Sigmoid colon (tissue), 7 donors: ENCODE measurements around the gene ADAM8. TPM values are rescaled to one million over a fixed set of nuclear protein-coding genes. Genes with fewer than 3 reads are reported as not detected.
A peak's percentile ranks its signal among the peaks of the same experiment; 100 is the strongest.

ENCODE experiments used
- DNase-seq: peaks from one replicate; pipeline ENCODE4 v3.0.0-alpha.2; 2019
- H3K27ac ChIP-seq, 4 donors: fragments of 200-600 bp; sonication (generic); one replicate each; pipeline ENCODE4 v1.5.1; 2016 to 2019; ENCODE audit warnings: mild to moderate bottlenecking in 1 of 4
- H3K27me3 ChIP-seq, 3 donors: fragments of 200-600 bp; sonication (generic); one replicate each; pipeline ENCODE4 v1.5.1; 2019; ENCODE audit warnings: mild to moderate bottlenecking in 1 of 3
- H3K36me3 ChIP-seq, 4 donors: fragments of 200-600 bp; sonication (generic); one replicate each; pipeline ENCODE4 v1.5.1; 2016 to 2019
- H3K4me1 ChIP-seq, 4 donors: fragments of 200-600 bp; sonication (generic); one replicate each; pipeline ENCODE4 v1.5.1; 2017 to 2019
- H3K4me3 ChIP-seq, 4 donors: fragments of 200-600 bp; sonication (generic); one replicate each; pipeline ENCODE4 v1.5.1; 2017 to 2019; ENCODE audit warnings: mild to moderate bottlenecking in 2 of 4, moderate library complexity in 1 of 4
- H3K9me3 ChIP-seq, 4 donors: fragments of 200-600 bp in 3 of 4; sonication (generic) in 3 of 4; one replicate each; pipeline versions ENCODE4 v1.5.1 to v1.6.1; 2013 to 2019
- EP300 ChIP-seq, 4 donors: sonication (generic); formaldehyde crosslinking; IDR thresholded peaks; one replicate each; pipeline ENCODE4 v1.6.1; 2017; ENCODE audit warnings: antibody characterized with exemption in 4 of 4
- POLR2A ChIP-seq, 2 donors: fragments of 450-650 bp; IDR thresholded peaks; one replicate each; pipeline ENCODE4 v1.6.1; 2016; ENCODE audit warnings: antibody characterized with exemption in 2 of 2, mild to moderate bottlenecking in 2 of 2, moderate library complexity in 2 of 2
- POLR2AphosphoS5 ChIP-seq, 4 donors: sonication (generic); formaldehyde crosslinking; IDR thresholded peaks; one replicate each; pipeline ENCODE4 v1.6.1; 2017; ENCODE audit warnings: antibody characterized with exemption in 4 of 4
- WGBS, 2 donors: extraction: QIAGEN DNeasy Blood & Tissue Kit; methylation state at CpG; one replicate each; pipeline ENCODE4 v1.1.7; 2013; 5-methylcytosine and 5-hydroxymethylcytosine counted together
- intact Hi-C: fragments of 100-400 bp; cut with DNase I; formaldehyde crosslinking; loops from one replicate; pipeline ENCODE4 v1.15.1; 2023
- polyA plus RNA-seq, 3 donors: library from polyadenylated mRNA; stranded (reverse); fragments of 200-250 nt; gene quantifications; one replicate each; pipeline ENCODE4 v1.2.3, GENCODE V29; 2013
- total RNA-seq, 4 donors: library from RNA; depleted of rRNA; stranded (reverse); fragments of >200 nt; gene quantifications; one replicate each; pipeline ENCODE4 v1.1.0, GENCODE V29; 2016
- TF ChIP-seq, protein P1 (sequence below), 4 experiments: fragments of 450-650 bp in 3 of 4; fragments of 200-600 bp in 1 of 4; IDR thresholded peaks; one replicate each; pipeline ENCODE4 v1.5.1; 2016 to 2019; ENCODE audit warnings: antibody characterized with exemption in 4 of 4, mild to moderate bottlenecking in 3 of 4, moderate library complexity in 2 of 4
- donor health status: healthy with polysubstance abuse.
- donor health status: Bipolar disorder and iron deficiency.
- donor health status: healthy.

Gene ADAM8
- total and polyA plus RNA-seq, 7 donors: 0.36 to 8.9 (median 1.2) TPM

DNA sequence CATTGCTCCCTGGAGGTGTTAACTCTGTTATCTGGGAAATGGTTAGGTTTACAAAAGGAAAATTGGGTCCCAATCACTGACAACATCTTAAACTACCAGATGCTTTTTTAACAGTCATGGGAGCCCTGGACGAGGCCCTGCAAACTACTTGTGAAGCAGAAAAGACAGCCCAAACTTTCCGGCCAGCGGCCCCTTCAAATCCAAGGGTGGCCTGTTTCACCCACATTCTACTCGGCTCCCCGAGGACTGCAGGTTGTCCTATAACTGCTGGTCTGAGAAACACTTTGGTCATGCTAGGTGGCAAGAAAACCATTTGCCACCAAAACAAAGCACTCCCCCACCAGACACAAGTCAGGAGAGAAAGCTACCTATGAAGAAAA is 29.4 kb upstream of the ADAM8 start:
- TF ChIP-seq, protein P1, sequence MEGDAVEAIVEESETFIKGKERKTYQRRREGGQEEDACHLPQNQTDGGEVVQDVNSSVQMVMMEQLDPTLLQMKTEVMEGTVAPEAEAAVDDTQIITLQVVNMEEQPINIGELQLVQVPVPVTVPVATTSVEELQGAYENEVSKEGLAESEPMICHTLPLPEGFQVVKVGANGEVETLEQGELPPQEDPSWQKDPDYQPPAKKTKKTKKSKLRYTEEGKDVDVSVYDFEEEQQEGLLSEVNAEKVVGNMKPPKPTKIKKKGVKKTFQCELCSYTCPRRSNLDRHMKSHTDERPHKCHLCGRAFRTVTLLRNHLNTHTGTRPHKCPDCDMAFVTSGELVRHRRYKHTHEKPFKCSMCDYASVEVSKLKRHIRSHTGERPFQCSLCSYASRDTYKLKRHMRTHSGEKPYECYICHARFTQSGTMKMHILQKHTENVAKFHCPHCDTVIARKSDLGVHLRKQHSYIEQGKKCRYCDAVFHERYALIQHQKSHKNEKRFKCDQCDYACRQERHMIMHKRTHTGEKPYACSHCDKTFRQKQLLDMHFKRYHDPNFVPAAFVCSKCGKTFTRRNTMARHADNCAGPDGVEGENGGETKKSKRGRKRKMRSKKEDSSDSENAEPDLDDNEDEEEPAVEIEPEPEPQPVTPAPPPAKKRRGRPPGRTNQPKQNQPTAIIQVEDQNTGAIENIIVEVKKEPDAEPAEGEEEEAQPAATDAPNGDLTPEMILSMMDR (IDR thresholded peaks at IDR 0.05): no peak
- no peak for TF ChIP-seq POLR2A (IDR thresholded peaks at IDR 0.05)
- no peak for TF ChIP-seq POLR2AphosphoS5 (IDR thresholded peaks at IDR 0.05)
- no peak for TF ChIP-seq EP300 (IDR thresholded peaks at IDR 0.05)
- peaks cover 0 to 38% (median 17%) of the 10 kb centered on the region in 4 donors for H3K36me3 ChIP-seq
- intact Hi-C loops: loop anchor here (10.0 kb wide), 1 partner anchor 971 kb away; the partner anchor contains the start of gene LRRC27
- H3K27ac ChIP-seq: peak overlapping the region in 2 of 4 donors; percentile 9 to 41
- no peak overlapping the region for H3K4me3 ChIP-seq
- no peak for DNase-seq
- H3K4me1 ChIP-seq: peaks cover 0 to 55% (median 42%) of the 10 kb centered on the region in 4 donors
- WGBS, 2 donors: 93 to 97% methylated on average over 5 of the region's 5 CpGs
- H3K27me3 ChIP-seq: no peaks in the 10 kb centered on the region
- H3K9me3 ChIP-seq: no peaks in the 10 kb centered on the region

DNA sequence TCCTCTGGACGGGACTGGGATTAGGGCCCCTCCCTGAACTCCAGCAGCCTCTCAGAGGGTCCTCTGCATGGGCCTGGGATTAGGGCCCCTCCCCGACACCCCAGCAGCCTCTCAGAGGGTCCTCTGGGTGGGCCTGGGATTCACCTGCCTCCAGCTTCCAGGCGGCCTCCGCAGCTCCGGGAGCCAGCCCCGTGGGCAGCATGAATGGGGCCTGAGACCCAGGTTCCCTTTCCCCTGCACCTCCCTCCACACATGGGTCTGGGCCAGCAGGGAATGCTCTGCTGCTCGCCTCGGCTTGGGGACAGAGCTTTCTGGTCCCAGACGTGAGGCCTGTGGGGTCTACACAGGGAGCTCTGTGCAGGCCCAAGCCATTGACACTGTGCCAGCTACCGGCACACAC is 26.5 kb upstream of the ADAM8 start:
- Histone ChIP-seq H3K27me3 (no peaks in the 10 kb centered on the region), H3K4me3 (no peak overlapping the region), H3K27ac (no peak overlapping the region), H3K4me1 (peaks cover 0 to 49% (median 33%) of the 10 kb centered on the region in 4 donors), H3K9me3 (no peaks in the 10 kb centered on the region), H3K36me3 (peaks cover 17 to 54% (median 36%) of the 10 kb centered on the region in 4 donors)
- no peak for DNase-seq
- TF ChIP-seq, protein P1 (IDR thresholded peaks at IDR 0.05): no peak
- no peak for TF ChIP-seq POLR2AphosphoS5 (IDR thresholded peaks at IDR 0.05)
- 91 to 92% methylated on average over 10 of the region's 10 CpGs for WGBS, 2 donors
- intact Hi-C loops: loop anchor here (10.0 kb wide), 1 partner anchor 968 kb away; the partner anchor contains the start of gene LRRC27

DNA sequence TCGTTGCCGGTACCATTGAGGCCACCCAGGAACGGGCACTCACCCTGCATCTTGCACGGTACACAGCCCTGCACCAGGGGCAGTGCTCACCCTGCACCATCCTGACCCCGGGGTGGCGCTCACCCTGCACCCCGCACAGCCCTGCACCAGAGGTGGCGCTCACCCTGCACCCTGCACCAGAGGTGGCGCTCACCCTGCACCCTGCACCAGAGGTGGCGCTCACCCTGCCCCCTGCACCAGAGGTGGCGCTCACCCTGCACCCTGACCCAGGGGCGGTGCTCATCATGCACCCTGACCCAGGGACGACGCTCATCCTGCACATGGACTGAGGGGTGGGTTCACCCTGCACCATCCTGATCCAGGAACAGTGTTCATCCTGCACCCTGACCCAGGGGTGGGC is 25.6 kb upstream of the ADAM8 start:
- peaks cover 0 to 41% (median 24%) of the 10 kb centered on the region in 4 donors for H3K4me1 ChIP-seq
- no peak overlapping the region for H3K4me3 ChIP-seq
- H3K27ac ChIP-seq: no peak overlapping the region
- 97 to 98% methylated on average over 14 of the region's 14 CpGs for WGBS, 2 donors
- H3K27me3 ChIP-seq: no peaks in the 10 kb centered on the region
- peaks cover 24 to 64% (median 46%) of the 10 kb centered on the region in 4 donors for H3K36me3 ChIP-seq
- H3K9me3 ChIP-seq: no peaks in the 10 kb centered on the region
- intact Hi-C loops: loop anchor here (10.0 kb wide), 1 partner anchor 967 kb away; the partner anchor contains the start of gene LRRC27
- TF ChIP-seq EP300 (IDR thresholded peaks at IDR 0.05) (no peak), POLR2AphosphoS5 (IDR thresholded peaks at IDR 0.05) (no peak), POLR2A (IDR thresholded peaks at IDR 0.05) (no peak)
- no peak for DNase-seq

DNA sequence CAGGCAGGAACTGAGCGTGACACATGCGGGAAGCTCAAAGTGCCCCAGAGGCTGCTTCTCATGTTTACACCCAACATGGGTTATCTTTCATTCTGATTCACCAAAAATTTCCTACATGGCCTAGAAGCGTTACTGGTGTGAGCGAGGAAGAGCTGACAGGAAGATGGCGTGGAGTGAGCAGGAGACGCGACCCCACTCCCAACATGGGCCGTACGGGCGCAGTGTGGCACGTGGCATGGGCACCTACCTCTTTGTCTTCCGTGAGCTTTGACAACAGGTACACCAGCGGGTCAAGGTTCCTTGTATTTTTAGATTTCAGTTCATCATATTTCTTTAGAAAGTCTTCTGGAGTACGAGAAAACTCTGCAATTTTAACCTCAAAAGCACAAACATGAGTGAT is 23.1 kb upstream of the ADAM8 start:
- intact Hi-C loops: loop anchor here (10.0 kb wide), 1 partner anchor 965 kb away; the partner anchor contains the start of gene LRRC27
- Histone ChIP-seq H3K4me1 (peaks cover 0 to 16% (median 5%) of the 10 kb centered on the region in 4 donors), H3K27me3 (no peaks in the 10 kb centered on the region), H3K9me3 (no peaks in the 10 kb centered on the region), H3K4me3 (no peak overlapping the region), H3K27ac (no peak overlapping the region), H3K36me3 (peaks cover 44 to 88% (median 70%) of the 10 kb centered on the region in 4 donors)
- DNase-seq: no peak
- TF ChIP-seq POLR2A (IDR thresholded peaks at IDR 0.05): no peak
- TF ChIP-seq, protein P1 (IDR thresholded peaks at IDR 0.05): no peak
- TF ChIP-seq EP300 (IDR thresholded peaks at IDR 0.05): no peak
- no peak for TF ChIP-seq POLR2AphosphoS5 (IDR thresholded peaks at IDR 0.05)
- WGBS, 2 donors: 96% methylated on average over 14 of the region's 14 CpGs

DNA sequence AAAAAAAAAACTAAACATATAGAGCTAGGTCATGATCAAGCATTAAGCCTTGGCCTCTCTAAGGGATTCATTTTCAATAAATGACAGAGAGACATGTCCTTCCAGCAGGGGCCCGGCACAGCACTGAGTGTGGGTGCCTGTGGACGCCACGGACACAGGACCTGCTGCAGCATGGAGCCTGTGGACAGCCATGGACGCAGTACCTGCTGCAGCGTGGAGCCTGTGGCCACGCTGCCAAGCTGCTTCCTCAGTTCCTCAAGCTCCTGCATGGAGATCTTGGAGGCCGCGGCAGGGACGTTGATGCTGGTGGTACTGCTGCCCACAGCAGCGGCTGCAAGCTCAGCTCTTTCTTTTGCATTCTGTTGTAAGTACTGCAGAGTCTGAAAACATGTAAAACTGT is 22.6 kb upstream of the ADAM8 start:
- intact Hi-C loops: no loop called here
- Histone ChIP-seq H3K9me3 (no peaks in the 10 kb centered on the region), H3K27ac (no peak overlapping the region), H3K36me3 (peaks cover 44 to 94% (median 74%) of the 10 kb centered on the region in 4 donors), H3K27me3 (no peaks in the 10 kb centered on the region), H3K4me1 (peaks cover 0 to 11% (median 4%) of the 10 kb centered on the region in 4 donors), H3K4me3 (no peak overlapping the region)
- WGBS, 2 donors: 92 to 93% methylated on average over 10 of the region's 10 CpGs
- no peak for DNase-seq
- TF ChIP-seq POLR2AphosphoS5 (IDR thresholded peaks at IDR 0.05) (no peak), EP300 (IDR thresholded peaks at IDR 0.05) (no peak), POLR2A (IDR thresholded peaks at IDR 0.05) (no peak)
- TF ChIP-seq, protein P1 (IDR thresholded peaks at IDR 0.05): no peak
